GM21423 (cell line): ENCODE results near the gene SEC22C.

Source experiments
- ATAC-seq: cut with Tn5 transposase; IDR thresholded peaks from one replicate; pipeline ENCODE4 v1.9.1; 2021; ENCODE audit warnings: mild to moderate bottlenecking, moderate library complexity; ENCODE audit not compliant: unreplicated experiment

Gene SEC22C

GRCh38 chr3:42515976-42516375 lies 65.8 kb downstream of the SEC22C start:
- no peak for ATAC-seq

- no peak for ATAC-seq
These were observed 66.3 kb downstream of the SEC22C start for GRCh38 chr3:42515391-42515916.

- ATAC-seq: no peak
These were observed 66.9 kb downstream of the SEC22C start for GRCh38 chr3:42514876-42515275.

GRCh38 chr3:42513521-42513920 lies 68.2 kb downstream of the SEC22C start:
- ATAC-seq: no peak

GRCh38 chr3:42513121-42513520 lies 68.6 kb downstream of the SEC22C start:
- ATAC-seq: no peak

- ATAC-seq: no peak
These were observed 70.0 kb downstream of the SEC22C start for GRCh38 chr3:42511736-42512135.

- ATAC-seq: no peak
These were observed 70.6 kb downstream of the SEC22C start for GRCh38 chr3:42511201-42511600.

- no peak for ATAC-seq
These were observed 71.4 kb downstream of the SEC22C start for GRCh38 chr3:42510325-42510724.

GRCh38 chr3:42509111-42509510 lies 72.7 kb downstream of the SEC22C start:
- no peak for ATAC-seq

- ATAC-seq: no peak
These were observed 73.2 kb downstream of the SEC22C start for GRCh38 chr3:42508562-42508961.

- ATAC-seq: no peak
These were observed 73.9 kb downstream of the SEC22C start for GRCh38 chr3:42507761-42508335.

GRCh38 chr3:42507252-42507651 lies 74.5 kb downstream of the SEC22C start:
- ATAC-seq: no peak

- no peak for ATAC-seq
These were observed 75.8 kb downstream of the SEC22C start for GRCh38 chr3:42505849-42506410.

GRCh38 chr3:42505128-42505848 lies 76.5 kb downstream of the SEC22C start:
- no peak for ATAC-seq

GRCh38 chr3:42504334-42505127 lies 77.2 kb downstream of the SEC22C start:
- no peak for ATAC-seq

GRCh38 chr3:42503957-42504333 lies 77.8 kb downstream of the SEC22C start:
- no peak for ATAC-seq

- no peak for ATAC-seq
These were observed 78.4 kb downstream of the SEC22C start for GRCh38 chr3:42503251-42503924.

GRCh38 chr3:42502429-42503250 lies 79.1 kb downstream of the SEC22C start, which contains the start of gene VIPR1:
Gene VIPR1 (plus strand): TSS chr3:42502643. CDS start chr3:42502736, 93 bp downstream.
- ATAC-seq: peak; percentile 95

- ATAC-seq: peak; percentile 24
These were observed 79.9 kb downstream of the SEC22C start for GRCh38 chr3:42501681-42502428.
